ENCODE data around the gene NACAD. TPM values are rescaled to one million over a fixed set of nuclear protein-coding genes. Genes with fewer than 3 reads are reported as not detected.

Gene NACAD
- total RNA-seq, 2 experiments from 2014 or later, result 0.09 to 0.35 TPM

DNA sequence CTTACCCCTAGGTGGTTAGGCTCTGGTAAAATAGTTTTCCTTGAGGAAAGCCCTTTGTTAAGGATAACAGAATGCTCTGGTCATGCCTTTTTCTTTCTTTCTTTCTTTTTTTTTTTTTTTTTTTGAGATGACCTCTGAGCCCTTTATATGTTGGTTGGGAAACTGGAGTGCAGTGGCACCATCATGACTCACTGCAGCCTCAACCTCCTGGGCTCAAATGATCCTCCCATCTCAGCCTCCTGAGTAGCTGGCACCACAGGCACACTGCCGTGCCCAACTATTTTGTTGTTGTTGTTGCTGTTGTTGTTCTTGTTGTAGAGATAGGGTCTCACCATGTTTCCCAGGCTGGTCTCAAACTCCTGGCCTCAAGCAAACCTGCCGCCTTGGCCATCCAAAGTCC, 27.4 kb downstream of the NACAD start:
- Mint-ChIP-seq H3K4me1 (peaks cover 24% of the 10 kb centered on the region), H3K4me3 (no peak overlapping the region), H3K27me3 (no peaks in the 10 kb centered on the region), H3K9me3 (ENCODE audit: low read depth) (no peaks in the 10 kb centered on the region), H3K27ac (peak overlapping the region; percentile 15), H3K36me3 (peaks cover 57% of the 10 kb centered on the region)
- CTCF ChIA-PET, result no interaction called here
- DNase-seq (no peak), ATAC-seq (no peak)

DNA sequence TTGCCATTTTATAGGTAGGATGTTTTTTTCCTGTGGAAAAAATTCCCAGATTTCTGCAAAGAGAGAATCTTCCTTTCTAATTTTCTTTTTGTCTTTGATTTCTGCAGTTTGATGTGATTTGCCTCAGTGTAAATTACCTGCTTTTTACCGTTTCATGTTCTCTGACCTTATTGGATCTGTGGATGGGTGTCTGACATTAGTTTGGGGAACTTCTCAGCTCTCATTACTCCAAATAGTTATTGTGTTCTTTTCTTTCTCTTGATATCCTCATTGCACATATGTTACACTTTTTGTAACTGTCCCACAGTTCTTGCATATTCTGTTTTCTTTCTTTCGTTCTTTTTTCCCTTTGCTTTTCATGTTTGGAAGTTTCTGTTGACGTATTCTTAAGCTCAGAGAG, 28.5 kb downstream of the NACAD start:
- Mint-ChIP-seq H3K27ac (no peak overlapping the region), H3K27me3 (no peaks in the 10 kb centered on the region), H3K4me3 (no peak overlapping the region), H3K4me1 (peaks cover 27% of the 10 kb centered on the region), H3K36me3 (peaks cover 60% of the 10 kb centered on the region), H3K9me3 (ENCODE audit: low read depth) (no peaks in the 10 kb centered on the region)
- DNase-seq (no peak), ATAC-seq (no peak)
- CTCF ChIA-PET, result interaction anchor here (0.9 kb wide), 1 partner anchor 23 kb away, joined by 3 read pairs; no protein-coding TSS in a partner anchor

DNA sequence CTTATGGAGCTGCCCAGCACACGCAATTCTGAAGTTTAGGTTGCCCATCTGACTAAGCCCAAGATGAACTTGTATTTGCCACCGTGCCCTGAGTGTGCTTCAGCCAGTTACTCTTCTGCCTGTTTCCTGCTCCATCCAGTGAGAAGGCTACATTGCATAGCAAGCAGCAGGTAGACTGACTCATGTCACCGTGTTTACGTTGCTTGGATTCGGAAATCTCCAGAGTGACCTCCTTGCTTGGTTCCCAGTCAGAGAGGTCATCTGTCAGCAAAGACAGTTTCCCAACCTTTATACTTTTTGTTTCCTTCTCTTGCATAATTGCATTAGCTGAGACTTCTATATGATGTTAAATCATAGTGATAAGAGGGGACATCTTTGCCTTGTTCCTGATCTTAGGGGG, 30.9 kb downstream of the NACAD start:
- CTCF ChIA-PET, result no interaction called here
- Mint-ChIP-seq H3K9me3 (ENCODE audit: low read depth) (no peaks in the 10 kb centered on the region), H3K27me3 (no peaks in the 10 kb centered on the region), H3K4me3 (no peak overlapping the region), H3K4me1 (peaks cover 27% of the 10 kb centered on the region), H3K36me3 (peaks cover 55% of the 10 kb centered on the region), H3K27ac (no peak overlapping the region)
- ATAC-seq (no peak), DNase-seq (no peak)

DNA sequence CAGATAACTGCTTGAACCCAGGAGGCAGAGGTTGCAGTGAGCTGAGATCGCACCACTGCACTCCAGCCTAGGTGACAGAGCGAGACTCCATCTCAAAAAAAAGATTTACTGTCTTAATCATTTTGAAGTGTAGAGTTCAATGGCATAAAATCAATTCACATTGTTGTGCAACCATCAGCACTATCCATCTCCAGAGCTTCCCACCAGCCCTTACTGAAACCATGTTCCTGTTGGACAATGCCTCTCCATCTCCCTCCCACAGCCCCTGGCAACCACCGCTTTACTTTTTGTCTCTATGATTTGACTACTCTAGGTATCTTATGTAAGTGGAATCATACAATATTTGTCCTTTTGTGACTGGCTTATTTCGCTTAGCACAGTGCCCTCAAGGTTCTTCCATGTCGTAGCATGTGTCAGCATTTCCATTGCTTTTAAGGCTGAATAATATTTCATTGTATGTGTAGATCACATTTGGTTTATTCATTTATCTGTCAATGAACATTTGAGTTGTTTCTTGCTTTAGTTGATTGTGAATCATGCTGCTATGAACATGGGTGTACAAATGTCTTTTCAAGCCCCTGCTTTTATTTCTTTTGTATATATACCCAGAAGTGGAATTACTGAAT, 33.1 kb downstream of the NACAD start:
- Mint-ChIP-seq H3K9me3 (ENCODE audit: low read depth) (no peaks in the 10 kb centered on the region), H3K27ac (no peak overlapping the region), H3K36me3 (peaks cover 50% of the 10 kb centered on the region), H3K4me1 (peaks cover 16% of the 10 kb centered on the region), H3K4me3 (no peak overlapping the region), H3K27me3 (no peaks in the 10 kb centered on the region)
- CTCF ChIA-PET, result no interaction called here
- DNase-seq (no peak), ATAC-seq (no peak)

DNA sequence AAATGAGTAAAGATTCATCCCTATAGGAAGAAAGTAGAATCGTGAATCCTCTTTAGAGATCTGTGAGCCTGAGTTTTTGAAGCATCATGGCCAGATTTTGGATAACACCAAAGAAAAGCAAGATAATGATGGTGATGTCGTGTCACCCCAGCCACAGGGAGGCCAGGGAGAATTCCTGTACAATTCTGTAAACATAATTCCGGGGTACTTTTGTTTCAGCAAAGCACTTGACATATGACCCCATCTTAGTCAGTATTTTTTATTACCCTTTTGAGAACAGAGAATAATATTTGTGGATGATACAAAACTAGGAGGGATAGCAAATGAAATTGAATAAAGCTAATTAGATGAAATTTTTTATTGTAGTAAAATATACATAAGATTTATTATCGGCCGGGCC, 33.8 kb downstream of the NACAD start:
- DNase-seq (no peak), ATAC-seq (no peak)
- H3K4me1 Mint-ChIP-seq, result peaks cover 10% of the 10 kb centered on the region
- H3K4me3 Mint-ChIP-seq, result no peak overlapping the region
- no peaks in the 10 kb centered on the region for H3K27me3 Mint-ChIP-seq
- CTCF ChIA-PET, result no interaction called here
- H3K36me3 Mint-ChIP-seq, result peaks cover 52% of the 10 kb centered on the region
- no peak overlapping the region for H3K27ac Mint-ChIP-seq
- H3K9me3 Mint-ChIP-seq (ENCODE audit: low read depth), result no peaks in the 10 kb centered on the region

DNA sequence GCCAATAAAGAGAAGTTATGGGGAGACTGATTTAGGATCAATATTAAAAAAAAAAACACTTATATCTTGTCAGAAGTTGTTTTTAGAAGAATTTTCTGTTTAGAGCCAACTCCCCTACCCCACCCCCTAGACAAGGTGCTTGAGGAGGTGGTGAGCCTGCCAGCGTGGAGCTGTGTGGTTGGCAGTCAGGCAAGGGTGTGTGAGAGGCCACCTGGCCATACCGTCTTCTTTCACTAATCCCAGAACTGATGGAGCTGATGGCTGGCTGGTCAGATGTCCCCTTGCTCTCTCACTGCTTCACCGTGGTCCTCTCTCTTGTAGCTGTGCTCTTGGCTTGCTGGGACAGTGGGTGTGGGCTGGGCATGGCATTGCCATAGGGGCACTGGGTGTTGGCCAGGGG, 34.3 kb downstream of the NACAD start:
- Mint-ChIP-seq H3K9me3 (ENCODE audit: low read depth) (no peaks in the 10 kb centered on the region), H3K4me1 (peaks cover 9% of the 10 kb centered on the region), H3K27ac (no peak overlapping the region), H3K27me3 (no peaks in the 10 kb centered on the region), H3K36me3 (peaks cover 51% of the 10 kb centered on the region), H3K4me3 (no peak overlapping the region)
- DNase-seq (no peak), ATAC-seq (no peak)
- CTCF ChIA-PET, result interaction anchor here (0.7 kb wide), 1 partner anchor 21 kb away, joined by 3 read pairs; no protein-coding TSS in a partner anchor

DNA sequence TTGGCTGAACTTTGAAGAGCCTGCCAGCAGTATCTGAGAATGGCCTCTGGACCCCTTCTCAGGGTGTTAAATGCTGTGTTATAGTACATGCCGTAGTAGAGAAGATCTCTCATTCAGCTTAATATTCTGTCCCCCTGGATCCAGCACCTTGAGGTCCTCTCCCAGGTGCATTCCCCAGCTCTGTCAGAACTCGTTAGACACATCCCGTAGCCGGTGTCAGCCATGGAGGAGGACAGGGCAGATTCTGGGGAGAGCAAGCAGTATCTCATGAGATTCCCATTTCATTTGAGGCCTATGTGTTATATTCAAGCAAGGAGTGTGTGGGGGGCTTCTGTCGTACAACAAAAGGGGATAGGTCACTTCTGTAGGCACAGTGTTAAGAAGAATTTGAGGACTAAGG, 34.8 kb downstream of the NACAD start:
- no peak overlapping the region for H3K4me3 Mint-ChIP-seq
- ATAC-seq, result no peak
- peaks cover 9% of the 10 kb centered on the region for H3K4me1 Mint-ChIP-seq
- H3K9me3 Mint-ChIP-seq (ENCODE audit: low read depth), result no peaks in the 10 kb centered on the region
- H3K36me3 Mint-ChIP-seq, result peaks cover 53% of the 10 kb centered on the region
- no peak for DNase-seq
- no peak overlapping the region for H3K27ac Mint-ChIP-seq
- H3K27me3 Mint-ChIP-seq, result no peaks in the 10 kb centered on the region
- CTCF ChIA-PET, result no interaction called here

DNA sequence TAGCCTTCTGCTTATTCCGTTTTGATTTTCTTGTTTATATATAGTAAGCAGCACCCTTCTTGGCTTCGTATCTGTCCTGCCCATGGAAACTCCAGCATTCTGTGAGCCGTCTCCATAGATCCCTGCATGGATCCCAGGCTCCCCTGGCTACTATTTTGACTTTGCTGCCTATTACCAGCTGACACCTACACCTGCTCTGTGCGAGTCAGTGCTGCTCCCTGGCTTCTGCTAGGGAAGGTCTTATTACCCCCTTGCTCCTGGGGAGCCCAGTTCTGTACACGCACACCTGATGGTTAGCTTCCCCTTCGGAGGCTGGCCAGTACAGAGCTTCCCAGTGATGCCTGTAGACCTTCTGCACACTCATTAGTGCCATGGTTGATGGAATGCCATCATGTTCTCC, 35.4 kb downstream of the NACAD start:
- CTCF ChIA-PET, result interaction anchor here (2.8 kb wide), 1 partner anchor 80 kb away, joined by 10 read pairs; no protein-coding TSS in a partner anchor
- no peak for ATAC-seq
- no peaks in the 10 kb centered on the region for H3K27me3 Mint-ChIP-seq
- no peak for DNase-seq
- H3K27ac Mint-ChIP-seq, result no peak overlapping the region
- H3K4me1 Mint-ChIP-seq, result peaks cover 9% of the 10 kb centered on the region
- no peak overlapping the region for H3K4me3 Mint-ChIP-seq
- peaks cover 52% of the 10 kb centered on the region for H3K36me3 Mint-ChIP-seq
- H3K9me3 Mint-ChIP-seq (ENCODE audit: low read depth), result no peaks in the 10 kb centered on the region

DNA sequence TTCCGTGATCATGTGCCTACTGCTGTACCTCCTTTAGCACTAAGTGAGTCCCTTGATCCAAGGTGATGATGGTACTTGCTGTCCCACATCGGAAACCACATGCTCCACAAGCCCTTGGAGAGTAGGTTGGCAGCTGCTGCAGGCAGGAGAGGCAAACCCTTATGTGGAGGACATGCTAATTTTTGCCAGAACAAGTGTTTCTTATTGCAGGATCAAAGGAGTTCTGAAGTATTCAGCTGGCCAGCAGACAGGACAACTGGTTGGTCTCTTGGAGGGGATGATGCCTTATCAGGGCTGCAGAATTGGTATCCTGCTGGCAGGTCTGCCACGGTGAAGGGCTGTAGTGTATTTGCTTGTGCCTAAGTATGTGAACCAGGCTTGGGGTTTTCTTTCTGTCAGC, 36.8 kb downstream of the NACAD start:
- no peaks in the 10 kb centered on the region for H3K27me3 Mint-ChIP-seq
- DNase-seq (no peak), ATAC-seq (no peak)
- H3K9me3 Mint-ChIP-seq (ENCODE audit: low read depth), result no peaks in the 10 kb centered on the region
- H3K4me3 Mint-ChIP-seq, result no peak overlapping the region
- H3K4me1 Mint-ChIP-seq, result peaks cover 10% of the 10 kb centered on the region
- CTCF ChIA-PET, result interaction anchor here (2.8 kb wide), 1 partner anchor 78 kb away, joined by 10 read pairs; no protein-coding TSS in a partner anchor
- H3K27ac Mint-ChIP-seq, result no peak overlapping the region
- peaks cover 53% of the 10 kb centered on the region for H3K36me3 Mint-ChIP-seq

DNA sequence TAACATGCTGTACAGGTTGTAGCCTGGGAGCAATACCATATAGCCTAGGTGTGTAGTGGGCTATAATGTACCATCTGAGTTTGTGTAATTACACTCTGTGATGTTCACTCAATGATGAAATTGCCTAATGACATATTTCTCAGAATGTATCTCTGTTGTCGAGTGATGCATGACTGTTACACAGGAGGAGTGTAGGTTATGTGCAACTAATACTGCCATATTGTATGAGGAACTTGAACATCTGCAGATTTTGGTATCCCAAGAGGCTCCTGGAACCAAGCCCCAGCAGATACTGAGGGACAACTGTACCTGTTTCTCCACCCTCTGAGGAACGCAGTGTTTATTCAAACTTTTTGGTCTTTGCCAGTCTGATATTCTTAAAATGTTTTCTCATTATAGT, 38.6 kb downstream of the NACAD start:
- H3K4me1 Mint-ChIP-seq, result peaks cover 10% of the 10 kb centered on the region

DNA sequence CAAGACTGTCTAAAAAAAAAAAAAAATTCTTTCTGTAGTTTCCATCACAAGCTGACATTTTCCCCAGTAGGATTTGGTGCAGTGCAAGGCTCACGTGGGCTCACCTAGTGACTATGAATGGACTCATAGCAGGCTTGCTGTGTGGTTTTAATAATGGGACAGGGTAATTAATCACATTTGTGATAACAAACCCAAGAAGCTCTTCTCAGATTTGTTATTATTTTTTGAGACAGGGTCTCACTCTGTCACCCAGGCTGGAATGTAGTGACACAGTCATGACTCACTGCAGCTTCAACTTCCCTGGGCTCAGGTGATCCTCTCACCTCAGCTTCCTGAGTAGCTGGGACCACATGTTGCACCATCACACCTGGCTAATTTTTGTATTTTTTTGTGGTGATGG, 40.0 kb downstream of the NACAD start:
- no peaks in the 10 kb centered on the region for H3K27me3 Mint-ChIP-seq
- H3K4me1 Mint-ChIP-seq, result peaks cover 10% of the 10 kb centered on the region
- H3K27ac Mint-ChIP-seq, result no peak overlapping the region
- H3K36me3 Mint-ChIP-seq, result peaks cover 58% of the 10 kb centered on the region
- ATAC-seq (no peak), DNase-seq (no peak)
- no peak overlapping the region for H3K4me3 Mint-ChIP-seq
- CTCF ChIA-PET, result interaction anchor here (1.1 to 1.5 kb wide), 2 partner anchors 75 to 87 kb away, joined by 3 read pairs; no protein-coding TSS in a partner anchor
- H3K9me3 Mint-ChIP-seq (ENCODE audit: low read depth), result no peaks in the 10 kb centered on the region

More for the DNA sequence above, 38.6 kb downstream of the NACAD start:
- Mint-ChIP-seq H3K36me3 (peaks cover 56% of the 10 kb centered on the region), H3K27me3 (no peaks in the 10 kb centered on the region), H3K4me3 (no peak overlapping the region), H3K27ac (no peak overlapping the region), H3K9me3 (ENCODE audit: low read depth) (no peaks in the 10 kb centered on the region)
- ATAC-seq (no peak), DNase-seq (no peak)
- CTCF ChIA-PET, result no interaction called here

DNA sequence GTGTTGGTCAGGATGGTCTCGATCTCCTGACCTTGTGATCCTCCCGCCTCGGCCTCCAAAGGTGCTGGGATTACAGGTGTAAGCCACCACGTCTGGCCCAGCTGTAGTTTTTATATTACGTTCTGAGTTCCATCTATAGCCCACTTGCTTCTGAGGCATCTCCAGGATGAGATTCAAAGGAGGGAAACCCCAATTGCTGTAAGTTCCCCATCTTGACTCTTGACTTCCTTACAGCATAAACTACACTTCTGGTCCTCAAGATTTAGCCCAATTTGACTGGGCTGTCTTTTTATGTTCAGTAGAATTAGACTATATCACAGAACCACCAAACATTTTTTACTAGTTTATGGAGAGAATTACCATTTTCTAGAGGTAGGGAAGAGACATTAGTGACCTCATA, 44.4 kb downstream of the NACAD start:
- no peak for ATAC-seq
- H3K4me1 Mint-ChIP-seq, result peaks cover 11% of the 10 kb centered on the region
- CTCF ChIA-PET, result no interaction called here
- H3K27ac Mint-ChIP-seq, result no peak overlapping the region
- peaks cover 67% of the 10 kb centered on the region for H3K36me3 Mint-ChIP-seq
- no peaks in the 10 kb centered on the region for H3K27me3 Mint-ChIP-seq
- H3K4me3 Mint-ChIP-seq, result no peak overlapping the region
- H3K9me3 Mint-ChIP-seq (ENCODE audit: low read depth), result no peaks in the 10 kb centered on the region
- DNase-seq, result no peak

DNA sequence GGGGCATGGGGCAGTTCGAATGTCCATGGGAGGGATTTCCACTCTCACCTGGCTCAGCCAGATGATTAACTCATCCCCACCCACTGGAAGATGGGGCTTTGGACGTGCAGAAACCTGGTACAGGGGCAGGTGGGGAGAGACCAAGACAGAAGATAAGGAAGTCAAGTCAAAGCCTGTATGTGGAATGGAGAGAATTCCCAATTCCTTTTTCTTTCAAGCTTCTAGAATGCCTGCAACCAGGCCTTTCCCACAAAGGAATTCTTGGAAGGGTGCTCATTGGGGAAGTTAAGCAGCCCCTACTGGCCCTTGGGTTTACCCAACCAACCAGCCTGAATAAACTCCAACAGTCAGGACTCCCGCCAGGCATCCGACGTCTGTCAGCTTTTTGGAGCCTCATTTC, 49.7 kb downstream of the NACAD start:
- Mint-ChIP-seq H3K9me3 (ENCODE audit: low read depth) (no peaks in the 10 kb centered on the region), H3K4me1 (peaks cover 41% of the 10 kb centered on the region), H3K27me3 (no peaks in the 10 kb centered on the region), H3K27ac (peak overlapping the region; percentile 18), H3K4me3 (no peak overlapping the region), H3K36me3 (peaks cover 60% of the 10 kb centered on the region)
- CTCF ChIA-PET, result interaction anchor here (1.3 kb wide), 1 partner anchor 38 kb away, joined by 3 read pairs; no protein-coding TSS in a partner anchor
- no peak for DNase-seq
- ATAC-seq, result no peak

DNA sequence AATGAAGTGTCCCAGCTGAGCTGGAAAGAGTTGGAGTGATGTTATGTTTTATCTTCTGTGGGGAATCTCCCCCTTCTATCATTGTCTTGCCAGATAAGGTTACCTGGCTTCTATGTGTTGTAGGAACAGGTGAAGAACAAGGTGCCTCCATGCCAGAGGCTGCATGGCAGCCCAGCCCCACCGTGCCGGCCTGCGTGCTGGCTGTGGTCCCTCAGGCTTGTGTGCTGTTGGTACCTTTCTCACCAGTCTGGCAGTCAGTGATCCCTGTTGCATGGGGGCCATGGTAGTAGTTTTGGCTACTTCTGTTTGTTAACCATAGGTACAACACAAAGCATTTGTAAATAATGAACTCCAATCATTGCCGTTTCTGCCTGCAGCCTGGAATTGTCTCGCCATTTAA, 50.9 kb downstream of the NACAD start:
- Mint-ChIP-seq H3K4me1 (peaks cover 54% of the 10 kb centered on the region), H3K4me3 (no peak overlapping the region), H3K27ac (peak overlapping the region; percentile 61)

More for the DNA sequence above, 50.9 kb downstream of the NACAD start:
- ATAC-seq, result no peak
- Mint-ChIP-seq H3K27me3 (no peaks in the 10 kb centered on the region), H3K36me3 (peaks cover 55% of the 10 kb centered on the region), H3K9me3 (ENCODE audit: low read depth) (no peaks in the 10 kb centered on the region)
- CTCF ChIA-PET, result interaction anchor here (1.0 to 1.5 kb wide), 2 partner anchors 10 to 23 kb away, joined by 3 read pairs; no protein-coding TSS in a partner anchor
- no peak for DNase-seq
